ENCODE data around the gene BIN1. TPM values are rescaled to one million over a fixed set of nuclear protein-coding genes. Genes with fewer than 3 reads are reported as not detected.

The BIN1 gene
- polyA plus RNA-seq, 3 donors: 84.5 to 100 (median 85.4) TPM

- DNase-seq (ENCODE audit: low read depth in 3 of 3, low spot score in 2 of 3): no peak
Observed at GRCh38 chr2:127008265-127009015, 98.5 kb downstream of the BIN1 start.

- no peak for DNase-seq (ENCODE audit: low read depth in 3 of 3, low spot score in 2 of 3)
Observed at GRCh38 chr2:127007652-127008051, 99.3 kb downstream of the BIN1 start.

DNA sequence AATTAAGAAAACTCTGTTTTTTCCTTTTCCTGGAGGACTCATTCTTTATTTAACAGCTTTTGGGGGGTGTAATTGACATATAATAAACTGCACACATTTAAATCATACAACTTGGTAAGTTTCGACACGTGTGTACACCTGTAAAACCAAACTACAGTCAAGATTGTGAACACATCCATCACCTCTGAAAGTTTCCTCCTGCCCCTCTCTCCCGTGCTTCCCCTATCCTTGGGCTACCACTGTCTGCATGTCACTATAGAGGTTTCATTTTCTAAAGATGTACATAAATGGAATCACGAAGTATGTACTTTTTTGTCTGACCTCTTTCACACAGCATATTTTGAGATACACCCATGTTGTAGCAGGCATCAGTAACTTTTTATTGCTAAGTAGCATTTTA, 100.0 kb downstream of the BIN1 start:
- no peak for DNase-seq (ENCODE audit: low read depth in 3 of 3, low spot score in 2 of 3)

- DNase-seq (ENCODE audit: low read depth in 3 of 3, low spot score in 2 of 3): no peak
Observed at GRCh38 chr2:127004893-127005600, 101.9 kb downstream of the BIN1 start.

- no peak for DNase-seq (ENCODE audit: low read depth in 3 of 3, low spot score in 2 of 3)
Observed at GRCh38 chr2:127003070-127003800, 103.7 kb downstream of the BIN1 start.

- no peak for DNase-seq (ENCODE audit: low read depth in 3 of 3, low spot score in 2 of 3)
Observed at GRCh38 chr2:127001751-127002150, 105.2 kb downstream of the BIN1 start.

DNA sequence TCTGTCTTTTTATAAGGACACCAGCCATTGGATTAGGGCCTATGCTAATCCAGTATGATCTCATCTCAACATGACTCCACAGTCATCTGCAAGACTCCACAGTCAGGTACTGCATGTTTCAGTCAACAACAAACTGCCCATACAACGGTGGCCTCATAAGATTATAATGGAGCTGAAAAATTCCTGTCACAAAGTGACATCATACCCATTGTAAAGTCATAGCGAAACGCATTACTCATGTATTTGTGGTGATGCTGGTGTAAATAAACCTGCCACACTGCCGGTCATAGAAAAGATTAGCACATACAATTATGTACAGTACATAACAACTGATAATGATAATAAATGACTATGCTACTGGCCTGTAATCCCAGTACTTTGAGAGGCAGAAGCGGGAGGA, 106.0 kb downstream of the BIN1 start:
- no peak for DNase-seq (ENCODE audit: low read depth in 3 of 3, low spot score in 2 of 3)

DNA sequence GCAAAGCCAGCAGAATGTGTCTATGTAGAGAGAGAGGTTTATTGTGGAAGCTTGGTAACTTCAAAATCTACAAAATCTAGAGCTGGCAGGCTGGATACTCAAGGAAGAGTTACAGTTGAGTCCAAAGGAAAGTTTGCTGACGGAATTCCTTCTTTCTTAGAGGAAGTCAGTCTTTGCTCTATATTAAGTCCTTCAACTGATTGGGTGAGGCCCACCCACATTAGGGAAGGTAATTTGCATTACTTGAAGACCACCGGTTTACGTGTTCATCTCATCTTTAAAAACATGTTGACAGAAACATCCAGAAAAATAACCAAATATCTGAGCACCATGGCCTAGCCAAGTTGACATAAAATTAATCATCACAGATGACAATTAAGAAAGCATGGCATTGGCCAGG, 106.8 kb downstream of the BIN1 start:
- no peak for DNase-seq (ENCODE audit: low read depth in 3 of 3, low spot score in 2 of 3)

DNA sequence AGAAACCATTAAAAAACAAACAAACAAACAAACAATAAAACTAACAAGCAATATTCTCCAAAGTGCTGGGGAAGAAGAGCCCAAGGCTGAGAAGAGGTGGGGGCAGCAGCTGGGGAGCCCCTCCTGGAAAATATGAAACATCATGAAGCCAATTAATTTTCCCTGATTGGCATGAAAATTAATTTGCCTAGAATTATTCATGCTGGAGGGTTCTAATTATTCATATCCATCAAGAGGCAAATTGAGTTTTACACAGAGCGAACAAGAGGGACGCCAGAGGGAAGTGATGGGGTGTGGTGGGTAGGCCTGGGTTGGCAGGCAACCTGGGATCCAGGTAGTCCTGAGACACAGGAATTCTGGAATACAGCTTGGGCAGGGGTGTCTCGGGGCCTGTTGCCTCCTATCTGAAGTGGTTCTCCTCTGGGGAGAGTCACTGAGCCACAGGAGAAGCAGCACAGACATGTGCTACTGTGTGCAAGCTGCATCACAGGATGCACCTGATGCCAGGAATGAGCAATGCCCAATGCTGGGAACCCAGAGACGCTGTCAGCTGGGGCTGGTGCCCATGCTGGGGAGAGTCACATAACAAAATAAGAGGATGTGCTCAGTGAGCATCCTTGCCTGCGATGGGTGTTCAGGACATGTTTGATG, 107.7 kb downstream of the BIN1 start:
- DNase-seq (ENCODE audit: low read depth in 3 of 3, low spot score in 2 of 3): no peak

DNA sequence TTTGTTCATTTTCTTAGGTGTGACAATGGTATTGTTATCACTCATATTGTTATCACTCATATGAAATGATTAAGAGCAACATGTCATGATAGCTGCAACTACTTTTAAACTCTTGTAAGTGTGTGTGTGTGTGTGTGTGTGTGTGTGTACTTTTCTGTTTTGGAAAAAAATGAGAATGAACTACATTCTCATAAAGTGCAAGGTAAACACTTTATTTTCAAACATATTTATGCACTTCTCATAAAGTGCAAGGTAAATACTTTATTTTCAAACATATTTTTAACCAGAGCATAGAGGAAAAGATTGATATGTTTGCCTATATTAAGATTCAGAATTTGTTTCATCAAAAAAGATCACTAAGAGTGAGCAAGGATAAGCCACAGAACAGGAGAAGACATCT, 108.5 kb downstream of the BIN1 start:
- DNase-seq (ENCODE audit: low read depth in 3 of 3, low spot score in 2 of 3): no peak

Other genes with a start within 250 kb of the BIN1 start
- gene TEX51, start 208.3 kb downstream of the BIN1 start, polyA plus RNA-seq (ENCODE audit: insufficient read length in 3 of 3): not detected
- gene CYP27C1, start 113.1 kb upstream of the BIN1 start, polyA plus RNA-seq (ENCODE audit: insufficient read length in 3 of 3): 1 to 10 TPM; 5.8 to 7.1 (median 6.3) TPM
- gene ERCC3, start 187.0 kb upstream of the BIN1 start, polyA plus RNA-seq (ENCODE audit: insufficient read length in 3 of 3): 10 to 100 TPM; 70.4 to 79.7 (median 70.7) TPM